GM18909 (cell line): Measurements from ENCODE around the gene TTC23.
A peak's percentile ranks its signal among the peaks of the same experiment; 100 is the strongest.

ENCODE experiments used
- ATAC-seq: cut with Tn5 transposase; IDR thresholded peaks from one replicate; pipeline ENCODE4 v1.9.1; 2021; ENCODE audit warnings: mild to moderate bottlenecking; ENCODE audit not compliant: unreplicated experiment, poor library complexity

Gene TTC23

GRCh38 chr15:99092554-99093172, 156.7 kb downstream of the TTC23 start:
- ATAC-seq: no peak

GRCh38 chr15:99090938-99091337, 158.4 kb downstream of the TTC23 start:
- ATAC-seq: no peak

- peak; percentile 100 for ATAC-seq
These were observed 159.2 kb downstream of the TTC23 start for GRCh38 chr15:99090011-99090699.

GRCh38 chr15:99087405-99087943, 161.9 kb downstream of the TTC23 start:
- no peak for ATAC-seq

- ATAC-seq: no peak
These were observed 163.1 kb downstream of the TTC23 start for GRCh38 chr15:99086327-99086667.
